GM18507 (cell line): ENCODE data around the gene MEIOC.
"Not testable (repeated sequence)": the region's sequence is repeated elsewhere in the genome, so short reads cannot be mapped to it uniquely, and the experiment has no call there.

Experiments used
- DNase-seq: peaks from one replicate; pipeline ENCODE4 v3.0.0; 2011; ENCODE audit warnings: low read depth; ENCODE audit not compliant: insufficient read length; ENCODE audit errors: extremely low spot score
- FAIRE-seq: peaks from 2 replicates; lab custom pipeline; 2011; peaks lifted over from hg19 to GRCh38; lab: Jason Lieb, UNC

MEIOC gene

GRCh38 chr17:44690746-44691306, 34.6 kb downstream of the MEIOC start:
- FAIRE-seq, DNase-seq: not testable (repeated sequence)

GRCh38 chr17:44693609-44694008, 37.3 kb downstream of the MEIOC start:
- FAIRE-seq: no peak
- DNase-seq: no peak

GRCh38 chr17:44700288-44700687, 44.0 kb downstream of the MEIOC start:
- not testable (repeated sequence) for FAIRE-seq, DNase-seq

- FAIRE-seq: no peak
Observed at GRCh38 chr17:44707755-44708400, 51.6 kb downstream of the MEIOC start.

GRCh38 chr17:44708401-44709263, 52.4 kb downstream of the MEIOC start, which contains the start of gene DBF4B:
Gene DBF4B (plus strand): TSS chr17:44708665. CDS start chr17:44708821, 156 bp downstream.
- FAIRE-seq (peak; percentile 86), DNase-seq (peak; percentile 76)

More at GRCh38 chr17:44707755-44708400, 51.6 kb downstream of the MEIOC start:
- DNase-seq: no peak

- FAIRE-seq (no peak), DNase-seq (no peak)
Observed at GRCh38 chr17:44719444-44719843, 63.2 kb downstream of the MEIOC start.

- no peak for FAIRE-seq
- no peak for DNase-seq
Observed at GRCh38 chr17:44722254-44722653, 66.0 kb downstream of the MEIOC start.
